ENCODE results near the gene FAM53B.

GRCh38 chr10:124669824-124670654, 74.1 kb downstream of the FAM53B start:
- TF ChIP-seq POLR2A (IDR thresholded peaks at IDR 0.05; ENCODE audit: low read length) (no peak), GATA1 (IDR thresholded peaks at IDR 0.05; ENCODE audit: low read depth, low read length) (no peak)

Measured in erythroblast (primary cell).